ENCODE data around the gene TMEM42.

DNA sequence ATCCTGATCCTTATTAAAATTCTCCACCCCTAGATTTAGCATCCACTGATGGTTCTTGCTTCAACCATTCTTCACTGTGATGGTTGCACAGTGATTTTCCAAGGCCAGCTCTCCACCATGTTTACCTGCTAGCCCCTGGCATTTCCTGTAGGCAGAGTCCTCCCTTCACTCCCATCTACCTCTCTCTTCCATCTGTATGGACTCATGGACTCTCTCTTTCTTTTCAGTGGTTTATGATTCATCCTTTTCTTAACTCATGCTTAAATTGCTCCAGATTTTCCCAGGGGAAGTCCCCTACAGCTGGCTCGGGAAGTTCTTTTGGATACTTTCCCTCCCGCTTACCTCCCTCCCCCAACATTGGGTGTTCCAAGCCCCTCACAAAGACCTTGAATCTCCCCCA is 31.4 kb downstream of the TMEM42 start:
- TF ChIP-seq, protein P1, sequence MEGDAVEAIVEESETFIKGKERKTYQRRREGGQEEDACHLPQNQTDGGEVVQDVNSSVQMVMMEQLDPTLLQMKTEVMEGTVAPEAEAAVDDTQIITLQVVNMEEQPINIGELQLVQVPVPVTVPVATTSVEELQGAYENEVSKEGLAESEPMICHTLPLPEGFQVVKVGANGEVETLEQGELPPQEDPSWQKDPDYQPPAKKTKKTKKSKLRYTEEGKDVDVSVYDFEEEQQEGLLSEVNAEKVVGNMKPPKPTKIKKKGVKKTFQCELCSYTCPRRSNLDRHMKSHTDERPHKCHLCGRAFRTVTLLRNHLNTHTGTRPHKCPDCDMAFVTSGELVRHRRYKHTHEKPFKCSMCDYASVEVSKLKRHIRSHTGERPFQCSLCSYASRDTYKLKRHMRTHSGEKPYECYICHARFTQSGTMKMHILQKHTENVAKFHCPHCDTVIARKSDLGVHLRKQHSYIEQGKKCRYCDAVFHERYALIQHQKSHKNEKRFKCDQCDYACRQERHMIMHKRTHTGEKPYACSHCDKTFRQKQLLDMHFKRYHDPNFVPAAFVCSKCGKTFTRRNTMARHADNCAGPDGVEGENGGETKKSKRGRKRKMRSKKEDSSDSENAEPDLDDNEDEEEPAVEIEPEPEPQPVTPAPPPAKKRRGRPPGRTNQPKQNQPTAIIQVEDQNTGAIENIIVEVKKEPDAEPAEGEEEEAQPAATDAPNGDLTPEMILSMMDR (IDR thresholded peaks at IDR 0.05): no peak
- TF ChIP-seq POLR2AphosphoS5 (IDR thresholded peaks at IDR 0.05): no peak
- no peak for TF ChIP-seq POLR2A (IDR thresholded peaks at IDR 0.05)
